Common myeloid progenitor, CD34-positive (primary cell): ENCODE measurements around the gene DYNC1I1.

Experiments
- CTCF ChIA-PET: fragments of 350-600 bp; sonication (Branson Sonifier 250); formaldehyde crosslinking; loops from one replicate; lab custom pipeline; 2021; ENCODE audit warnings: antibody characterized with exemption; lab: Charles Lee
- POLR2A ChIA-PET: fragments of 350-600 bp; sonication (Branson Sonifier 250); formaldehyde crosslinking; loops from one replicate; lab custom pipeline; 2021; ENCODE audit warnings: antibody characterized with exemption; lab: Charles Lee
- DNase-seq, 3 donors: peaks; one replicate each; pipeline versions ENCODE4 v3.0.0 to v3.0.0-alpha.2; 2013
- H3K27ac ChIP-seq, 2 experiments: 1 replicate in 1 of 2; 2 replicates in 1 of 2; pipeline ENCODE4 v1.7.0; 2013; ENCODE audit warnings: inconsistent platforms in 2 of 2, low read length in 2 of 2, mild to moderate bottlenecking in 2 of 2, low read depth in 1 of 2, moderate library complexity in 1 of 2; ENCODE audit not compliant: severe bottlenecking in 2 of 2, insufficient read depth in 1 of 2, poor library complexity in 1 of 2
- H3K27me3 ChIP-seq, 5 experiments: replicated peaks in 2 of 5; 1 replicate in 3 of 5; 2 replicates in 2 of 5; pipeline versions ENCODE4 v1.6.1 to v1.7.0; 2013; ENCODE audit warnings: low read length in 4 of 5, mild to moderate bottlenecking in 2 of 5, moderate library complexity in 2 of 5, inconsistent platforms in 1 of 5; ENCODE audit not compliant: insufficient read depth in 5 of 5, control insufficient read depth in 4 of 5
- H3K36me3 ChIP-seq, 4 experiments: 1 replicate in 2 of 4; 2 replicates in 2 of 4; pipeline versions ENCODE4 v1.6.1 to v1.7.0; 2013; ENCODE audit warnings: low read length in 3 of 4, control low read depth in 1 of 4, mild to moderate bottlenecking in 1 of 4; ENCODE audit not compliant: control insufficient read depth in 4 of 4, insufficient read depth in 4 of 4
- H3K4me1 ChIP-seq, 4 experiments: 1 replicate in 3 of 4; 2 replicates in 1 of 4; pipeline versions ENCODE4 v1.6.1 to v1.7.1; 2013; ENCODE audit warnings: low read length in 3 of 4, mild to moderate bottlenecking in 3 of 4, control low read depth in 1 of 4, inconsistent platforms in 1 of 4, moderate library complexity in 1 of 4; ENCODE audit not compliant: control insufficient read depth in 4 of 4, insufficient read depth in 4 of 4; ENCODE audit errors: control extremely low read depth in 1 of 4
- H3K4me3 ChIP-seq, 7 experiments: 1 replicate in 4 of 7; 2 replicates in 3 of 7; pipeline versions ENCODE4 v1.5.1 to v1.7.0; 2013; ENCODE audit warnings: mild to moderate bottlenecking in 7 of 7, low read length in 6 of 7, moderate library complexity in 6 of 7, inconsistent platforms in 2 of 7, low read depth in 2 of 7, control low read depth in 1 of 7; ENCODE audit not compliant: insufficient read depth in 4 of 7, control insufficient read depth in 1 of 7; ENCODE audit errors: extremely low read depth in 1 of 7
- H3K9me3 ChIP-seq, 5 experiments: 1 replicate in 4 of 5; 2 replicates in 1 of 5; pipeline versions ENCODE4 v1.6.1 to v1.7.1; 2013; ENCODE audit warnings: low read length in 4 of 5, mild to moderate bottlenecking in 2 of 5, inconsistent platforms in 1 of 5, low read depth in 1 of 5, moderate library complexity in 1 of 5; ENCODE audit not compliant: control insufficient read depth in 4 of 5, insufficient read depth in 2 of 5; ENCODE audit errors: control extremely low read depth in 1 of 5
- WGBS: methylation state at CpG from one replicate; pipeline ENCODE4 v1.1.5; 2013; ENCODE audit not compliant: insufficient coverage; 5-methylcytosine and 5-hydroxymethylcytosine counted together

The DYNC1I1 gene

GRCh38 chr7:95802270-95802669 lies 29.9 kb downstream of the DYNC1I1 start:
- no peak for DNase-seq
- no peaks in the 10 kb centered on the region for H3K36me3 ChIP-seq
- peaks cover 0 to 7% (median 0%) of the 10 kb centered on the region in 5 experiments for H3K27me3 ChIP-seq
- ChIA-PET POLR2A (no interaction called here), CTCF (no interaction called here)
- H3K4me3 ChIP-seq, result no peak overlapping the region
- H3K4me1 ChIP-seq, result no peaks in the 10 kb centered on the region
- H3K27ac ChIP-seq, result no peak overlapping the region
- no peaks in the 10 kb centered on the region for H3K9me3 ChIP-seq
- 100% methylated on average over 3 of the region's 3 CpGs for WGBS

- H3K27ac ChIP-seq, result no peak overlapping the region
- WGBS, result 100% methylated on average over 4 of the region's 4 CpGs
- no peaks in the 10 kb centered on the region for H3K9me3 ChIP-seq
- no peaks in the 10 kb centered on the region for H3K36me3 ChIP-seq
- H3K27me3 ChIP-seq, result peaks cover 0 to 9% (median 0%) of the 10 kb centered on the region in 5 experiments
- H3K4me3 ChIP-seq, result no peak overlapping the region
- H3K4me1 ChIP-seq, result no peaks in the 10 kb centered on the region
- CTCF ChIA-PET, result no interaction called here
- DNase-seq, result no peak
- POLR2A ChIA-PET, result no interaction called here
Observed at GRCh38 chr7:95804052-95804451, 31.7 kb downstream of the DYNC1I1 start.

- no peaks in the 10 kb centered on the region for H3K9me3 ChIP-seq
- ChIA-PET CTCF (no interaction called here), POLR2A (no interaction called here)
- H3K4me1 ChIP-seq, result no peaks in the 10 kb centered on the region
- no peak for DNase-seq
- H3K27me3 ChIP-seq, result peaks cover 0 to 7% (median 0%) of the 10 kb centered on the region in 5 experiments
- no peak overlapping the region for H3K27ac ChIP-seq
- no peaks in the 10 kb centered on the region for H3K36me3 ChIP-seq
- no peak overlapping the region for H3K4me3 ChIP-seq
- no CpG with 5 or more reads among the region's 1 CpG for WGBS
Observed at GRCh38 chr7:95805909-95806308, 33.6 kb downstream of the DYNC1I1 start.

- Histone ChIP-seq H3K4me1 (no peaks in the 10 kb centered on the region), H3K27ac (no peak overlapping the region), H3K36me3 (no peaks in the 10 kb centered on the region), H3K4me3 (no peak overlapping the region), H3K27me3 (peaks cover 0 to 2% (median 0%) of the 10 kb centered on the region in 5 experiments), H3K9me3 (no peaks in the 10 kb centered on the region)
- CTCF ChIA-PET, result interaction anchor here (1.4 kb wide), 1 partner anchor 11 kb away, joined by 4 read pairs; no protein-coding TSS in a partner anchor
- 90% methylated on average over 1 of the region's 2 CpGs for WGBS
- POLR2A ChIA-PET, result no interaction called here
- no peak for DNase-seq
Observed at GRCh38 chr7:95808396-95808795, 36.0 kb downstream of the DYNC1I1 start.

- POLR2A ChIA-PET, result no interaction called here
- WGBS, result 100% methylated on average over 1 of the region's 5 CpGs
- CTCF ChIA-PET, result interaction anchor here (1.0 kb wide), 1 partner anchor 19 kb away, joined by 3 read pairs; no protein-coding TSS in a partner anchor
- no peak for DNase-seq
- Histone ChIP-seq H3K4me3 (no peak overlapping the region), H3K4me1 (no peaks in the 10 kb centered on the region), H3K27ac (no peak overlapping the region), H3K27me3 (peaks cover 0 to 2% (median 0%) of the 10 kb centered on the region in 5 experiments), H3K36me3 (no peaks in the 10 kb centered on the region), H3K9me3 (no peaks in the 10 kb centered on the region)
Observed at GRCh38 chr7:95811846-95812445, 39.6 kb downstream of the DYNC1I1 start.

GRCh38 chr7:95814721-95815120 lies 42.4 kb downstream of the DYNC1I1 start:
- Histone ChIP-seq H3K27ac (no peak overlapping the region), H3K4me3 (no peak overlapping the region), H3K36me3 (no peaks in the 10 kb centered on the region), H3K27me3 (no peaks in the 10 kb centered on the region), H3K4me1 (no peaks in the 10 kb centered on the region), H3K9me3 (no peaks in the 10 kb centered on the region)
- 87% methylated on average over 3 of the region's 3 CpGs for WGBS
- CTCF ChIA-PET, result no interaction called here
- POLR2A ChIA-PET, result no interaction called here
- DNase-seq, result no peak

- 80% methylated on average over 1 of the region's 6 CpGs for WGBS
- no peak for DNase-seq
- Histone ChIP-seq H3K27me3 (no peaks in the 10 kb centered on the region), H3K36me3 (no peaks in the 10 kb centered on the region), H3K27ac (no peak overlapping the region), H3K4me1 (no peaks in the 10 kb centered on the region), H3K9me3 (no peaks in the 10 kb centered on the region), H3K4me3 (no peak overlapping the region)
- ChIA-PET POLR2A (no interaction called here), CTCF (no interaction called here)
Observed at GRCh38 chr7:95817866-95818640, 45.7 kb downstream of the DYNC1I1 start.
